ENCODE results near the gene RECQL5. TPM values are rescaled to one million over a fixed set of nuclear protein-coding genes. Genes with fewer than 3 reads are reported as not detected.
"Not testable (repeated sequence)": the region's sequence is repeated elsewhere in the genome, so short reads cannot be mapped to it uniquely, and the experiment has no call there.

The RECQL5 gene
- total RNA-seq, 4 donors from 2014 or later = 35.3 to 129 (median 63.6) TPM

- whole genome bisulfite sequencing = 90% methylated on average over 12 of the region's 17 CpGs
- H3K9me3 ChIP-seq = no peaks in the 10 kb centered on the region
- TF ChIP-seq POLR2A (IDR thresholded peaks at IDR 0.05) (no peak), EP300 (IDR thresholded peaks at IDR 0.05) (no peak), POLR2AphosphoS5 (IDR thresholded peaks at IDR 0.05) (no peak)
- TF ChIP-seq, protein P1, sequence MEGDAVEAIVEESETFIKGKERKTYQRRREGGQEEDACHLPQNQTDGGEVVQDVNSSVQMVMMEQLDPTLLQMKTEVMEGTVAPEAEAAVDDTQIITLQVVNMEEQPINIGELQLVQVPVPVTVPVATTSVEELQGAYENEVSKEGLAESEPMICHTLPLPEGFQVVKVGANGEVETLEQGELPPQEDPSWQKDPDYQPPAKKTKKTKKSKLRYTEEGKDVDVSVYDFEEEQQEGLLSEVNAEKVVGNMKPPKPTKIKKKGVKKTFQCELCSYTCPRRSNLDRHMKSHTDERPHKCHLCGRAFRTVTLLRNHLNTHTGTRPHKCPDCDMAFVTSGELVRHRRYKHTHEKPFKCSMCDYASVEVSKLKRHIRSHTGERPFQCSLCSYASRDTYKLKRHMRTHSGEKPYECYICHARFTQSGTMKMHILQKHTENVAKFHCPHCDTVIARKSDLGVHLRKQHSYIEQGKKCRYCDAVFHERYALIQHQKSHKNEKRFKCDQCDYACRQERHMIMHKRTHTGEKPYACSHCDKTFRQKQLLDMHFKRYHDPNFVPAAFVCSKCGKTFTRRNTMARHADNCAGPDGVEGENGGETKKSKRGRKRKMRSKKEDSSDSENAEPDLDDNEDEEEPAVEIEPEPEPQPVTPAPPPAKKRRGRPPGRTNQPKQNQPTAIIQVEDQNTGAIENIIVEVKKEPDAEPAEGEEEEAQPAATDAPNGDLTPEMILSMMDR (IDR thresholded peaks at IDR 0.05) = no peak
- no peak overlapping the region for H3K4me3 ChIP-seq
- DNase-seq (ENCODE audit: low spot score in 2 of 2) = no peak
- no peaks in the 10 kb centered on the region for H3K36me3 ChIP-seq
- no peaks in the 10 kb centered on the region for H3K27me3 ChIP-seq
- H3K27ac ChIP-seq = no peak overlapping the region
- peaks cover 5% of the 10 kb centered on the region for H3K4me1 ChIP-seq
These were observed 70.5 kb downstream of the RECQL5 start for GRCh38 chr17:75596320-75597087.

- Histone ChIP-seq H3K27me3 (no peaks in the 10 kb centered on the region), H3K36me3 (no peaks in the 10 kb centered on the region), H3K4me1 (peaks cover under 1% of the 10 kb centered on the region), H3K27ac (no peak overlapping the region), H3K4me3 (no peak overlapping the region), H3K9me3 (no peaks in the 10 kb centered on the region)
- 95% methylated on average over 5 of the region's 6 CpGs for WGBS
- TF ChIP-seq EP300 (IDR thresholded peaks at IDR 0.05) (no peak), POLR2AphosphoS5 (IDR thresholded peaks at IDR 0.05) (no peak), POLR2A (IDR thresholded peaks at IDR 0.05) (no peak)
- TF ChIP-seq, protein P1 (IDR thresholded peaks at IDR 0.05) = no peak
- no peak for DNase-seq (ENCODE audit: low spot score in 2 of 2)
These were observed 71.0 kb downstream of the RECQL5 start for GRCh38 chr17:75595920-75596313.

- no peak overlapping the region for H3K4me3 ChIP-seq
- no peak overlapping the region for H3K27ac ChIP-seq
- TF ChIP-seq, protein P1 (IDR thresholded peaks at IDR 0.05) = no peak
- TF ChIP-seq POLR2AphosphoS5 (IDR thresholded peaks at IDR 0.05) (no peak), POLR2A (IDR thresholded peaks at IDR 0.05) (no peak), EP300 (IDR thresholded peaks at IDR 0.05) (no peak)
- no peaks in the 10 kb centered on the region for H3K36me3 ChIP-seq
- 100% methylated on average over 1 of the region's 13 CpGs for WGBS
- no peak for DNase-seq (ENCODE audit: low spot score in 2 of 2)
- H3K9me3 ChIP-seq = no peaks in the 10 kb centered on the region
- H3K4me1 ChIP-seq = peaks cover under 1% of the 10 kb centered on the region
- H3K27me3 ChIP-seq = no peaks in the 10 kb centered on the region
These were observed 71.6 kb downstream of the RECQL5 start for GRCh38 chr17:75595284-75595919.

GRCh38 chr17:75594499-75595283 is 72.3 kb downstream of the RECQL5 start:
- Histone ChIP-seq H3K4me3 (no peak overlapping the region), H3K36me3 (no peaks in the 10 kb centered on the region), H3K27me3 (no peaks in the 10 kb centered on the region), H3K4me1 (peaks cover 8% of the 10 kb centered on the region), H3K9me3 (no peaks in the 10 kb centered on the region), H3K27ac (no peak overlapping the region)
- 95% methylated on average over 6 of the region's 28 CpGs for WGBS
- peak in 1 of 2 donors; percentile 59 for DNase-seq (ENCODE audit: low spot score in 2 of 2)
- no peak for TF ChIP-seq EP300 (IDR thresholded peaks at IDR 0.05)
- TF ChIP-seq POLR2A (IDR thresholded peaks at IDR 0.05) = no peak
- no peak for TF ChIP-seq POLR2AphosphoS5 (IDR thresholded peaks at IDR 0.05)
- TF ChIP-seq, protein P1 (IDR thresholded peaks at IDR 0.05) = no peak

- H3K27ac ChIP-seq; H3K4me3 ChIP-seq; DNase-seq (ENCODE audit: low spot score in 2 of 2); H3K36me3 ChIP-seq; H3K9me3 ChIP-seq; H3K27me3 ChIP-seq: not testable (repeated sequence)
- H3K4me1 ChIP-seq = peaks cover 18% of the 10 kb centered on the region
- 70% methylated on average over 9 of the region's 9 CpGs for WGBS
These were observed 73.5 kb downstream of the RECQL5 start for GRCh38 chr17:75593430-75593829.
